ENCODE results near the gene HSPA4.

The HSPA4 gene

DNA sequence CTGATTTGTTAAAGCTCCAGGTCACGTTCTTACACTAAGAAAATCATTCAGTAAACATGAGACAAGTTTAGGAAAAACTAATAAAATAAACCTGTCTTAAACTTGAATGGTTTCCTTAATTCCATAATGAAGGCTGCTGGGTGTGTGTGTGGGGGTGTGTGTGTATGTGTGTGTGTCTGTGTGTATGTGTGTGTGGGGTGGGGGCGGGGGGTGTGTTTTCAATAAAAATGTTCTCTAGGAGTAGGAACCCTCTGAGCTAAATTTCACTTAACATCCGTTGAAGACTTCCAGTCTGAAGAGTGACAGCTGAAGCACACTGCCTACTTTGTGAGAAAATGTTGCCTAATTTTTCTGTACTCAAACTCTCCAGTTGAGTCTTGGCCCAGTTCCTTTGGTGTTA lies 54.5 kb downstream of the HSPA4 start:
- DNase-seq (ENCODE audit: low spot score), result no peak

DNA sequence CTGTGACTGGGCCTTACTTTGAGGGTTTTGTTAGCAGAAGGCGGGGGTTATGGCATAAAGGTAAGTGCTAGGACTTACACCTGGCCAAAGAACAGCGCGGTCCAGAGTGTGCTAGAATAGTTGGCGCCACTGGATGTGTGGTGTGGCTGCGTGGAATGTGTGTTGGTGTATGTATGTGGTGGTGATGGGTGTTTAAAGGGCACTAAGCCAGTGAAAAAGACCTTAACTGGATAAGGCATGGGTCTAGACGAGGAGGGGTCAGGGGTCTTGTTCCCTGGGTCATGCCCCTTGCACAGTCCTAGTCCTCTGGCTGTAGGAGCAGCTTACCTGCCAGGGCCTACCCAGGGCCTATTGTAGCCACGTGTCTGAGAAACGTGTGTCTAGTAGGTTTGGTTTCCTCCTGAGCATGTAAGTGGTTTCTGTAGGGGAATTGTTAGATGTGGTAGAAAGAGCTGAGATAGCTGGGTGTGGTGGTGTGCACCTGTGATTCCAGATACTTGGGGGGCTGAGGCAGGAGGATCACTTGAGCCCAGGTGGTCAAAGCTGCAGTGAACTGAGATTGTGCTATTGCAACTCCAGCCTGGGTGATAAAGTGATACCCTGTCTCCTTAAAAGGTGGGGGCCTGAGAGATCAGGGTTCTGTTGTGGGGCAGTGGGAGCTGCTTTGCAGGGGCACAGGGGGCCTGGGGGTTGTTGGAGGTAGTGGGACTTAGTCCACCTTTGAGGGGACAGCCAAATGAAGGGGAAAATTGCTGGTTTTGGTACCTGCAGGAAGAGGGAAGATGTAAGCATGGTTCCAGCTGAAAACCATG lies 55.2 kb downstream of the HSPA4 start:
- DNase-seq (ENCODE audit: low spot score), result no peak

DNA sequence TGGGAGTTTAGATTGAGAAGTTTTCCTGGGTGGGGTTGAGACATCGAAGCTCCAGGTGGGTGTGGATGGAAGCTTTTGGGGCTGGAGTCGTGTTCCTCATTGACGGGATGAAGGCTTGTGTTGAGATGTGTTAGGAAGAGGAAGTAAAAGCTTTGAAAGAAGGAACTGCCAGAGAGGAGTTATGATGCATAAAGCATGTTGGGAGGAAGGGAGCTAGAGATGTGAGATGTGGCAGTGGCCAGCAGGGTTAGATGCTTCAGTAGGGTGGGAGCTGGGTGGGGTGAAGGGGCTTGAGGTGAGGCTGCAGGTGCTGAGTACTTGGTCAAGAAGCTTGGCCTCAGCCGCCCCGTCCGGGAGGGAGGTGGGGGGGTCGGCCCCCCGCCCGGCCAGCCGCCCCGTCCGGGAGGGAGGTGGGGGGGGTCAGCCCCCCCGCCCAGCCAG lies 56.7 kb downstream of the HSPA4 start:
- no peak for DNase-seq (ENCODE audit: low spot score)

DNA sequence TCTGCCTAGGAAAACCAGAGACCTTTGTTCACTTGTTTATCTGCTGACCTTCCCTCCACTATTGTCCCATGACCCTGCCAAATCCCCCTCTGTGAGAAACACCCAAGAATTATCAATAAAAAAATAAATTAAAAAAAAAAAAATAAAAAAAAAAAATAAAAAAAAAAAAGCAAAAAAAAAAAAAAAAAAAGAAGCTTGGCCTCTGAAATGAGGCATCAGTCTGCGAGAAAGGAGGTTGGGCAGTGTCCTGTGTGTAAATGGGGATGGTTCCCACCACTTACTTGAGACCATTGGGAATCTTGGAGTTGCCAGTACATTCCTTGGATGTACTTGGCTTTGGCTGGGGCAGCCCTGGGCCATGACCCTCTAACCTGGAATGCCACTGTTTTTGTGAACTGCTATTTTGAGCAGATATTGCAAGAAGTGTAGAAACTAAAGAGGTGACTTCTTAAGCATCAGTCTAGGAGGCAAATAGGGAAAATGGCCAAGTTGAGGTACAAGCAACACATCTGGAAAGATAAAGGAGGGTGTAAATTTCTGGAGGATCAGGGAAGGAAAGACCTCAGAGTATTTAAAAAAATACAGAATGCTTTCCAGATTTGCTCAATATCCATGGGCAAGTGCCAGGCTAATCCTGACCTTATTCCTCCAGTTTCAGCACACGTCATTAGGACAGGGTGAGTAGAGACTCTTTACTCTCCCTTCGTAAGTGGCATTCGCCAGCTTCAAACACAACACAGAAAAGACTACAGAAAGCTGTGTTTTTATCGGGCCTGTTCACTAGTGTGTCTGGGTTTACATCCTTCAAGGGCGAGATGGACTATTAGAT lies 58.1 kb downstream of the HSPA4 start:
- DNase-seq (ENCODE audit: low spot score), result no peak

DNA sequence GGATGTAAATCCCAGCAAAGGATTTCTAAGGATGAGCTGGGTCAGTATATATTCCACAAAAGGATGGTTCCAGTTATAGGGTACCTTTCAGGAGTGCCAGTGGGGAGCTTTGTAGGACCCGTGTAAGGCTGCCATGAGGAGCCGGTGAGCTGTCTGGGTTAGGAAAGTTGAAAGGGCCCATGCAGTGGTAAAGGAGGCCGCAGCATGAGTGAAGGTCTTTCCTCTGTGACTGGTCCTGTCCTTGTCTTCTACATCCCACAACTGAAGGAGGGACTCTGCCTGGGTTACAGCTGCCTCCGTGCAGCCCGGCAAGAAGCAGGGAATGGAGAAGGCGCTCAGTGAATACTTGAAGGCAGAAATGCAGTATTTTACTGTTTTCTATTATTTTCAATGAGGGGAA lies 58.9 kb downstream of the HSPA4 start:
- no peak for DNase-seq (ENCODE audit: low spot score)

DNA sequence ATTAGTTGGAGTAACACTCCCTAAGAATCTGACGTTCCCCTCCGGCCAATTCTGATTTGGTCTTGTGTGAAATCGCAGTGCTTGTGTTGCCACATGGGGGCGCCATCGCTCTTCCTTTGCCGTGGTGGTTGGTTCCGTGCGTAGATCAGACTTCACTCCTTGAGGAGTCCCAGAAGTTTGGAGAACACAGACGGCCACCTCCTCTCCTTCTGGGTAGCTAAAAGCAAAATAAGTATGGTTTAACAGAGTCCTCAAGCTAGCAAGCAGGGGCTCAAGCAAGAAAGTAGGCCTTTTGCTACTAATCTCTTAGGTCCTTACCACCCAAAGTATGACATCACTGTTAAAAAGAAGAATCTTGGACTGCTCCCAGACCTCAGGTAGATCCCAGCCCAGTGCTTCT lies 59.5 kb downstream of the HSPA4 start:
- peak; percentile 80 for DNase-seq (ENCODE audit: low spot score)

DNA sequence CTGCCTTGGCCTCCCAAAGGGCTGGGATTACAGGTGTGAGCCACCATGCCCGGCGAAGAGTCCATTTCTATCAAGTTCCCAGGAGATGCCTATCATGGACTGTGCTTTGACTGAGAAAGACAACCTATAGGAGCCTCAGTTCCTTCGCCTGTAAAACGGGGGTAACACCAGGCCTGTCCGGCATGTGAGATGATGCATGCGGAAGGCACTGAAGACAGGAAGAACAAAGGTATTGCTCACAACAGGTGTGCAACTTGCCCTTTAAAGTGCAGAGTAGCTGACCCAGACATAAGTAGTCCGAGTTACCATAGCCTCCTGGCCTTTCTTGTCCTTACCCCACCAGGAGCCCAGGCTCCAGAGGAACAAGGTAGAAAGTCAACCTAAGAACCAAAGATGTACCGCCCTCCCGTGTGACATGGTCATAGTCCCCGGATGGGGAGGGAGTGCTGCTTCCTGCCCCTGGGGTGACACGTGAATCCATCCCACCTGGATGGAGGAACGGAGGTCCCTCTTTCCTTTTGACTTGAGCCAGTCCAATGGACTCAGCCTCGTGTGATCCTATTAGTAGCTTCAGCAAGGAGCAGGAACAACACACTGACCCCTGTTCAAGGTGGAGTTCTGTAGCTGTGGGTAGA lies 60.3 kb downstream of the HSPA4 start:
- DNase-seq (ENCODE audit: low spot score), result no peak

DNA sequence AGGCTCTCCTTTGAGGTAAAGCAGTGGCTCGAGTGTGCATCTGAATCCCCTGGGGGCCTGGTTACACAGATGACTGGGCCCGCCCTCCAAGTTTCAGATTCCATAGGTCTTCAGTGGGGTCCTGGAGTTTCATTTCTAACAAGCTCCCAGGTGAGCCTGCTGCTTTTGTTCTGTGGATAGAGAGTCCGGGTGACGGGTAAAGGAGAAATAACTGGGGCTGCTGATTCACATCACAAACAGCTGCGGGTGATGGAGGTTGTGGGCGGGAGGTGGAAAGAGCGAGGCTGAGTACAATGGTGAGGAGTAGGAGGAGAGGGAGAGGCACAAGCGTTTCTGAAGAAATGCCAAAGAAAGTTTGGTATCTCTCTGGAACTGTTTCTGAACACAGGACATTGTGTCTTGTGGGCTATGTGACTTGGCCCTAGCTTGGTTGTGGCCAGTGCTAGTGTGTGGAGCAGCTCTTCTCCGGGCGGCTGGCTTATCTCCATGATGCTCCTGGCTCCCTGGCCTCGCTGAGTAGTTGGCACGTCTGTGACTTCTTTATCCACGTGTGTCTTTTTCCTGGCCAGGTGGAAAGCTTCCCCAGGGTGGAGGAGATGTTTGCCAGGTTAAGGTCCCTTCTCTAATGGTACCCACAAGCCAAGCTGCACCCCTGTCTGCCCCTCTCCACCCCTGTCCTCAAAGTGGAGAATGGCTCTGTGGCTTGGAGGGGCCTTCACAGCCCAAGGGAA lies 61.7 kb downstream of the HSPA4 start:
- DNase-seq (ENCODE audit: low spot score), result no peak

DNA sequence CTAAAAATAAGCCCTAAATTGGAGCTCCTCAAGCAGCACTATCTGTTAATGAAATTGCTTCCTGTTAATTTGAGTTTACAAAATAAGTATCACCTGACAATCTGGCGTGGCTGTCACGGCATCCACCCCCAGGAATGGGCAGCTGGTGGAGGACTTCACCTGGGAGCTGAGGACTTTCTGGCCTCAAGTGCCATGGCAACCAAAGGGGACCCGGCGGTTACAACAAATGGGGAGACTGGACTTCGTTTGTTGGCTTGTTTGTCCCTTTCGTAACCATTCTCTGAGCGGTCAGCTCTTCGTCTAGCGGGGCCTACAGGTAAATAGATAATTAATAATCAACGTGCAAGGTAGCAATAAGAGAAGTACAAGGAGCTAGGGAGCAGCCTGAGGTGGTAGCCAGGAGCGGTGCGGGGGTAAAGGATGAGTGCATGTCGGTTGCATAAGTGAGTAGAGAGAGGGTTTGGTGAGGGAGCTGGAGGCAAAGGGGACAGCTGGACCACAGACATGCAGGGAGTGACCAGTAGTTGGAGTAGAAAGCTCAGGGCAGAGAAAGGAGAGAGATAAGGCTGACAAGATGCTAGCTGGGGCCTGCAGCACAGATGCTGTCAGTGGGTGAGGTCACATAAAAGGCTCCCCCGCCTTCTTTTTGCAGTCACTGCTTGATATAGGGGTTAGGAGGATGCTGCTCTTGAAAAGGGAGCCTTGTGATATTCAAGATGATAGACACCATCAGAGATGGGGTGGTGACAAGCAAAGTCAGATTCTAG lies 62.5 kb downstream of the HSPA4 start:
- no peak for DNase-seq (ENCODE audit: low spot score)

DNA sequence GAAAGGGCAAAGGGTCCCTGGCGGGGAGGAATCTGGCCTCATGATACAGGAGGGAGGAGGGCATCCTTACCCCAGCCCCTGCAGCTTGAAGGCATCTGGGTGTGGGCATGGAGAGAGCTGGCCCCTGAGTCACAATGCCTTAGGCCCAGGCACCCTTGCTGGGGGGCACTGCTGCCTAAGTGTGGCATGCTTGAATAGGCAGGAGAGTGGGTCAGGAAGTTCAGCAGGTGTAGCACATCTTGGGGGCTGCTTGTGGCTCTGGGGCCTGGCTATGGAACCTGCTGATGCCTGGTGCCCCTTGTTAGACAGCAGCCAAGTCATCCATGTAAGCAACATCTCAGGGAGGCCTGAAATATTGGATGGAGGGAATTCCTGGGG lies 63.1 kb downstream of the HSPA4 start:
- no peak for DNase-seq (ENCODE audit: low spot score)

DNA sequence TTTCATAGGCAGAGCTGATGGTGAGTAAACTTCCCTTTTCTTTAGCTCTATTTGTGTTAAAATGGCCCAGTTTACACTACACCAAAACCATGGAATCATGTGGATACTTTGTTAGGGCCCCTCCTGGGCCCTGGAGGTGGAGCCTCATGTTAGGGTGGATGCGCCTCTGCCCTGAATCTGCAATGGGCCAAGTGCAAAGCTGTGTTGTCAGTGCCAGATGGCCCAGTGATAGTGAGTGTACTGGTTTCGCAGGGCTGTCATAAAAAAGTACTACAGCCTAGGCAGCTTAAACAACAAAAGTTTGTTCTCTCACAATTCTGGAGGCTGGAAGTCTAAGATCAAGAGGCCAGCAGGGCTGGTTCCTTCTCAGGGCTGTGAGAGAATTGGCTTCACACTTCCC lies 64.8 kb downstream of the HSPA4 start:
- peak; percentile 30 for DNase-seq (ENCODE audit: low spot score)

DNA sequence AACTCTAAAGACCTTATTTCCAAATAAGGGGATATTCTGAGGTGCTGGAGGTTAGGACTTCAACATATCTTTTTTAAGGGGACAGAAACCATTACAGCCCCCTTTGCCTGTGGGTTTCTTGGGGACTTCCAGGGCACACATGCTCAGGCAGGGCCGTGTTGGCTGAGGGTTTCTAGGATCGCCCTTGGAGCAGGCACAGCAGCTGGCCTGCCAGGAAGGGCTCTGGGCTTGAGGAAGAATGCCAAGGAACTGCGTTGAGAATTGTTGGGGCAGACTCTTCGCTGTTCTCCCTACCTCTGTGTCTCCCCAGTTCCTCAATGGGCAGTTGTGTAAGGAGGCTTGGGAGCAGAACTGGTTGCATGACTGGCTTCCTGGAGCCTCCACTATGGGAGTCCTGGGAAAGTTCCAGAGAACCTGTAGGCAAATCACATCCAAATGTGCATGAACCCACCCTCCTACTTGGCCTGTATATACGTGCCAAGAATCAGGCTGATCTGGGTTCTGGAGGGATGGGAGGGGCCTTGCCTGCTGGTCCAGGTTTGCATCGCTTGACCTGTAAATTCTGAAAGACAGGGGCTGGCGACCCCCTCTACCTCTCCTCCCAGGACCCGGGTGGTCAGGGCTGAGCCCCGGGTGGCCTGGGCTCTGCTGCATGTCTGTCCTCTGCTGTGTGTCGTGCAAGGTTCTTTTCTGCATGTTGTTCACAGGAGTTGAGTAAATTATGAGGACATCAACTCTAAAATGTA lies 65.5 kb downstream of the HSPA4 start:
- DNase-seq (ENCODE audit: low spot score), result no peak

DNA sequence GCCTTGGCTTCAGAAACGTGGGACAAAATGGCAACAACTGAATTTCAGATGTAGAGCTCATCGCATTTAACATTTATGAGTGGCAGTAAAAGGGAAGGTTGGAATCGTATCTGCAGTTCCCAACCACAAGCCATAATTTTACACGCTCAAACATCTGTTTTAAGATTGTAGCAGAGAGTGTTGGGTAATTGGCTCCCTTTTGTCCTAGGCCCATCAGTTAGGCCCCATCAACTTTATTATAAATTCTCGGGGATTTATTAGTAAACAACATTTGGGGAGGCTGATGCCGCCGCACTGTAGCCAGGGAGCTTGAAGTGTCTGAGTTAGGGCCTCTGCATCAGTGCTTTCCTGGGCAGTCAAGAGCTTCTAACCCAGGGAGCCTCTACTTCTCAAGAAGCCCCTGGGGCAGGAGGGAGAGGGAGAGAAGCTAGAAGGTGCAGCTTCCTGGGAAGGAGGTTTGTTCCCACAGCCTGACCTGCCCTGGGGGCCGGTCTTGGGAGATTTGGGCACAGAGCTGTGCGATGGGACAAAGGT lies 66.2 kb downstream of the HSPA4 start:
- no peak for DNase-seq (ENCODE audit: low spot score)

DNA sequence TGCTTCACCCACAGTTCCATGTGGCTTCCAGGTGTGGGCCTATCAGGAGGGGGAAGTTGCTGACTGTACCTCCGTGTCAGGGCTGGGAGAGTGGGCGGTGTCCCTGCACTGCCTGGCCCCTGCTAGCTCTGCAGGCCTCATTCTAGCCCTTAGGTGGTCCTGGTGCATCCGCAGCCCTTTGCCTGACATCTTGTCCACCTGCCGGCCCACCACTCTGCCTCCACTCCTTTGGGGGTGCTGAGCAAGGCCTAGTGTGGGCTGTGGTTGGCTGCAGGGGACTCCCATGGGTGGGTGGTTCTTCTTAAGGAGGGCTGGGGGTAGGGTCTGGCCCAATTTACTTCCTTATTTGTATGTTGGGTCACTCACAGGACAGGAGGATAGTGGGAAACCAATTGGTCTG lies 66.9 kb downstream of the HSPA4 start:
- no peak for DNase-seq (ENCODE audit: low spot score)

DNA sequence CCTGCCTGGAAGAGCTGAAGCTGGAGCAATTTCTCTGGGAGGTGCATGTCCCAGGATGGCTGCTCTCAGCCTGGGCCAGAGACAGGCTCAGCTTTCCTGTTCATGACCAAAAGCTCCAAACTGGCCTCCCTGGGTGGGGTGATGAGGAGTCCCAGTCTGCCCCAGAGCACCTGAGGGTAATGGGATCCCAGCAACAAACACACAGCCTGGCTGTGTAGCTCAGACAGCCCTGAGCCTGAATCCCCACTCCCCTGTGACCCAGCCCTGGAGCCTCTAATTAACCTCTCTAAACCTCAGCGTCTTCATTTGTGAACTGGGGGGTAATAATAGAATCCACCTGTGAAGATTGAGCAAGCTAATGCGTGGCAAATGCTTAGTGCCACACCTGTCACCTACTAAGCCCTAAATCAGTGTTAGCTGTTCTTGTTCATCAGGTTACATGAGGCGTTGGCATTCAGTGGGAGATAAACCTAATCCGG lies 67.5 kb downstream of the HSPA4 start:
- no peak for DNase-seq (ENCODE audit: low spot score)

DNA sequence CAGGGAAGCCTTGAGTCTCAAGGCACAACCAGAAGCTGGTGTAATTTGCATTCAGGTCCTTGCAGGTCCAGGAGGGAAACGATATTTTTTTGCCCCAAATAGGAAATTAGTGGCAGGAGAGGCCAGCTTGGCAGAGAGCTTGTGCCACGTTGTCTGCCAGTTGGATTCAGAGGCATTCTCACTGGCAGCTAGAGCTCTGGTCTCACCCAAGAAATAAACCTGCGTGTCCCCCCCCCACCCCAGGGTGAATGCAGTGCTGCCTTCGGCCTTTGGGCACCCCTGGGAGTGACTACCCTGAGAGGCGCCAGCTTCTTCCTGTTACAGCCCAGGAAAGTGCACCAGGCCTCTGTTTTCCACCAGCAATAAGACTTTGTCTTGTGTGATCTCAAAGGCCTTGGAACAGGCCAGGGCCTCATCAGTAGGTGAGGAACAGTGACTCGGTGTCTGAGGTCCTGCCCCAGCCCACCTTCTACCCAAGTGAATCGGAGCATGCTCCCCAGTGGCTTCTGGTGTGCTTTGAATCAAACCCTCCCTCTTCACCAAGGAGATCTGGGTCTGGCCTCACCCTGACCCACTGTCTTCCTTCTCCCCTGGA lies 68.4 kb downstream of the HSPA4 start:
- DNase-seq (ENCODE audit: low spot score), result no peak

DNA sequence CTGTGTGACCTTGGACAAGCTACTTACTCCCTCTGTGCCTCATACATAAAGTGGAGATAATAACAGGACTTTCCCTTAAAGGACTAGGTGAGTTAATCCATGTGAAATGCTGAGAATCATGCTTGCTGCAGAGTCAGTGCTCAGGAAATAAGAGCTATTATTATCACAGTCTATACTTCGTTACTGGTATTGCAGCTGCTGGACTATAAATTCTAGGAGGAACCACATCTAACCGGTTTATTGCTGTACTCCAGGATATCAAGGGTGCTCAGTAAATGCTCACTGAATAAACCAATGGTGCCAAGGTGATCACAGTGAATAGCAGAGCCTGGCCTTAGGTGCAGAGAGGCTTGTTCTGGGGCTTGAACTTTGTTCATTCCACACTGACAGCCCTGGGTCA lies 69.3 kb downstream of the HSPA4 start:
- no peak for DNase-seq (ENCODE audit: low spot score)

DNA sequence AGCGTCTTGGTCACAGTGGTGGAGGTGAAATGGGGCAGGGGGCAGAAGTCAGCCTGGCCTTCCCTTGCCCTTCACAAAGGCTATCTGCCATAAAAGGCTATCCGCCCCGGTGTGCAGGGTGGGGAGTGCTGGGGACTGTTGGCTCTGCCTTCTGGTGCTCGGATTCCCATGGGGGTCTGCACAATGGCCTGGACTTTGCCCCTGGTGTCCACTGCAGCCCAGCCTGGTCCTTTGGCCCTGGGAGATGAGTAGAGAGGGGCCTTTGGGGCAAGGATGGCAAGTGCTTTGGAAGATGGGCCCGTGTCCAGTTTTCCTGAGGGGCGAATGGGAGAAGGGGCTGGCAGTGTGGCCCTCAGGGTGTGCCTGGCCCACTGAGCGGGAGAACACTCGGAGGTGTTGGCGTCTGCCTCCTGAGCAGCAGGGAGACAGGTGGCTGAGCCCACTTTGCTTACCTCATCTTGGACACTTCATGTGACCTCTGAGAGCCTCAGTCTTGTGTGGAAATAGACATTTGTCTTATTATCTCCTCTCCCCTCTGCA lies 69.9 kb downstream of the HSPA4 start:
- DNase-seq (ENCODE audit: low spot score), result no peak

DNA sequence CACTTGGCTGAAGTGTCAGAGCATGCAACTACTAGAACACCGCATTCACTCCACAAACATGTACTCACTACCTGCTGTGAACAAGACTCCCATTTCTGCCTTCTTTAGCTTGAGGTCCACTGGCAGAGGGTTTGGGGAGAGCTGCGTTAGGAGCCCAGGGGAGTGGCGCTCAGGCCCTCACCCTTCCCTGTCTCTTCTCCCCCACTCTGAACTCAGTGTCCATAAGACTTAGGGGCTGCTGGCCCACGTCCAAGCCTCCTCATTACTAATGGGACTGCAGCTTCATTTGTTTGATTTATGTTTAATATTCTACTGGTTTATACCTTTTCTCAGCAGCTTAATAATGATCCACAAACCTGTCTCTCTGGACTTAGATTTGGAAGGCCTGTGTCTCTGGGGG lies 70.9 kb downstream of the HSPA4 start:
- DNase-seq (ENCODE audit: low spot score), result no peak

DNA sequence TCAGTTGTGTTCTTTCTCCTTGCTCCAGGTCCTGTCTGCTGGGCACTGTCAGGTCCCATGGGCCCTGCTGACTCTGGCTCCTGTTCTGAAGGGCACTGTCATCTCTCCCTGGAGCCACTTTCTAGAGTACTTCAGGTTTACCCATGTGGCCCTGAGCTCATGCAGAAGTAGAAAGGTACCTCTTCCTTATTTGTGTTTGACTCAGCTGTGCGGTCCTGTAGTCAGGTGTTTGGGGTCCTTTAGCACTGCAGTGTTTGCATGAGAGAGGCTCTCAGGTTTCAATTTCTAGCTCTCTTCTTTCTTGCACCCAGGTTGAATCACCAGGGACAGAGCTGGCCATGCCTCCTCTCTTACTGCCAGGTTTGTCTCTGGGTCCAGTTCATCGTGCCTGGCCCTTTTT lies 71.5 kb downstream of the HSPA4 start:
- no peak for DNase-seq (ENCODE audit: low spot score)

All from pons (tissue), 1 donor.